Measurements from ENCODE around the gene PPIF. TPM values are rescaled to one million over a fixed set of nuclear protein-coding genes. Genes with fewer than 3 reads are reported as not detected.

Gene PPIF
- total RNA-seq, 4 donors from 2014 or later, result 35.7 to 57.8 (median 45.0) TPM

GRCh38 chr10:79320820-79321493, 26.3 kb upstream of the PPIF start:
- Histone ChIP-seq H3K4me3 (no peak overlapping the region), H3K9me3 (no peaks in the 10 kb centered on the region), H3K27ac (no peak overlapping the region), H3K4me1 (peaks cover 0 to 24% (median 20%) of the 10 kb centered on the region in 4 donors), H3K36me3 (no peaks in the 10 kb centered on the region), H3K27me3 (no peaks in the 10 kb centered on the region)
- DNase-seq, result no peak
- no peak for TF ChIP-seq POLR2A (IDR thresholded peaks at IDR 0.05)

- H3K4me3 ChIP-seq, result no peak overlapping the region
- peaks cover 0 to 24% (median 19%) of the 10 kb centered on the region in 4 donors for H3K4me1 ChIP-seq
- H3K9me3 ChIP-seq, result no peaks in the 10 kb centered on the region
- H3K27ac ChIP-seq, result no peak overlapping the region
- no peaks in the 10 kb centered on the region for H3K27me3 ChIP-seq
- no peaks in the 10 kb centered on the region for H3K36me3 ChIP-seq
- TF ChIP-seq CTCF (IDR thresholded peaks at IDR 0.05) (no peak), POLR2A (IDR thresholded peaks at IDR 0.05) (no peak)
- no peak for DNase-seq
These were observed 25.8 kb upstream of the PPIF start for GRCh38 chr10:79321494-79321882.

GRCh38 chr10:79321951-79322350, 25.3 kb upstream of the PPIF start:
- DNase-seq, result no peak
- TF ChIP-seq POLR2A (IDR thresholded peaks at IDR 0.05), result no peak
- TF ChIP-seq CTCF (IDR thresholded peaks at IDR 0.05), result no peak
- no peaks in the 10 kb centered on the region for H3K9me3 ChIP-seq
- peaks cover 0 to 19% (median 15%) of the 10 kb centered on the region in 4 donors for H3K4me1 ChIP-seq
- H3K36me3 ChIP-seq, result no peaks in the 10 kb centered on the region
- no peaks in the 10 kb centered on the region for H3K27me3 ChIP-seq
- H3K4me3 ChIP-seq, result no peak overlapping the region
- peak overlapping the region in 1 of 4 donors; percentile 56 for H3K27ac ChIP-seq

- Histone ChIP-seq H3K27me3 (no peaks in the 10 kb centered on the region), H3K36me3 (no peaks in the 10 kb centered on the region), H3K27ac (peak overlapping the region; percentile 13 to 56 (median 42)), H3K4me1 (peaks cover 0 to 13% (median 8%) of the 10 kb centered on the region in 4 donors), H3K9me3 (no peaks in the 10 kb centered on the region), H3K4me3 (no peak overlapping the region)
- DNase-seq, result peak in 2 of 3 donors; percentile 73 to 89
- TF ChIP-seq CTCF (IDR thresholded peaks at IDR 0.05) (no peak), POLR2A (IDR thresholded peaks at IDR 0.05) (no peak)
These were observed 24.4 kb upstream of the PPIF start for GRCh38 chr10:79322616-79323543.

GRCh38 chr10:79323602-79324001, 23.7 kb upstream of the PPIF start:
- TF ChIP-seq CTCF (IDR thresholded peaks at IDR 0.05) (no peak), POLR2A (IDR thresholded peaks at IDR 0.05) (no peak)
- no peak overlapping the region for H3K4me3 ChIP-seq
- no peak for DNase-seq
- H3K4me1 ChIP-seq, result peaks cover 0 to 10% (median 8%) of the 10 kb centered on the region in 4 donors
- H3K9me3 ChIP-seq, result no peaks in the 10 kb centered on the region
- peak overlapping the region in 1 of 4 donors; percentile 55 for H3K27ac ChIP-seq
- no peaks in the 10 kb centered on the region for H3K27me3 ChIP-seq
- no peaks in the 10 kb centered on the region for H3K36me3 ChIP-seq
